ENCODE measurements around the gene DAG1. TPM values are rescaled to one million over a fixed set of nuclear protein-coding genes. Genes with fewer than 3 reads are reported as not detected.

Gene DAG1
- total RNA-seq, 1 experiment from 2014 or later: 36.5 TPM

GRCh38 chr3:49476563-49476962 lies 6.5 kb downstream of the DAG1 start:
- ChIA-PET CTCF (no interaction called here), POLR2A (ENCODE audit: low non-redundant PET) (no interaction called here)
- Histone ChIP-seq H3K36me3 (ENCODE audit: insufficient read depth, low read length, poor library complexity, severe bottlenecking) (no peaks in the 10 kb centered on the region), H3K9me3 (ENCODE audit: low read depth, low read length, poor library complexity, severe bottlenecking) (no peaks in the 10 kb centered on the region), H3K27ac (ENCODE audit: low read depth, low read length, poor library complexity, severe bottlenecking) (no peak overlapping the region), H3K27me3 (replicated peaks; ENCODE audit: insufficient read depth, low read depth, low read length, poor library complexity) (no peaks in the 10 kb centered on the region), H3K4me3 (ENCODE audit: low read depth, low read length, poor library complexity, severe bottlenecking) (no peak overlapping the region), H3K4me1 (ENCODE audit: insufficient read depth, low read length, poor library complexity, severe bottlenecking) (no peaks in the 10 kb centered on the region)
- TF ChIP-seq CTCF (conservative IDR thresholded peaks at IDR 0.05; ENCODE audit: low read depth, low read length): no peak
- DNase-seq (ENCODE audit: low spot score): no peak
- intact Hi-C loops (cut with micrococcal nuclease; ENCODE audit: unreplicated experiment): no loop called here
- BruUV-seq (replicated peaks): no TSS peak

- H3K27ac ChIP-seq (ENCODE audit: low read depth, low read length, poor library complexity, severe bottlenecking): no peak overlapping the region
- TF ChIP-seq CTCF (conservative IDR thresholded peaks at IDR 0.05; ENCODE audit: low read depth, low read length) (no peak), EZH2 (IDR thresholded peaks at IDR 0.05; ENCODE audit: borderline replicate concordance, low read depth, low read length, poor library complexity, severe bottlenecking) (no peak)
- H3K4me3 ChIP-seq (ENCODE audit: low read depth, low read length, poor library complexity, severe bottlenecking): no peak overlapping the region
- DNase-seq (ENCODE audit: low spot score): no peak
- no peaks in the 10 kb centered on the region for H3K36me3 ChIP-seq (ENCODE audit: insufficient read depth, low read length, poor library complexity, severe bottlenecking)
- BruUV-seq (replicated peaks): no TSS peak
- intact Hi-C loops (cut with micrococcal nuclease; ENCODE audit: unreplicated experiment): no loop called here
- POLR2A ChIA-PET (ENCODE audit: low non-redundant PET): no interaction called here
- H3K27me3 ChIP-seq (replicated peaks; ENCODE audit: insufficient read depth, low read depth, low read length, poor library complexity): no peaks in the 10 kb centered on the region
- H3K4me1 ChIP-seq (ENCODE audit: insufficient read depth, low read length, poor library complexity, severe bottlenecking): no peaks in the 10 kb centered on the region
- CTCF ChIA-PET: no interaction called here
- no peaks in the 10 kb centered on the region for H3K9me3 ChIP-seq (ENCODE audit: low read depth, low read length, poor library complexity, severe bottlenecking)
Observed at GRCh38 chr3:49482766-49483165, 12.7 kb downstream of the DAG1 start.

GRCh38 chr3:49484471-49484870 lies 14.4 kb downstream of the DAG1 start:
- H3K27ac ChIP-seq (ENCODE audit: low read depth, low read length, poor library complexity, severe bottlenecking): no peak overlapping the region
- H3K9me3 ChIP-seq (ENCODE audit: low read depth, low read length, poor library complexity, severe bottlenecking): no peaks in the 10 kb centered on the region
- no peak for DNase-seq (ENCODE audit: low spot score)
- ChIA-PET CTCF (no interaction called here), POLR2A (ENCODE audit: low non-redundant PET) (no interaction called here)
- BruUV-seq (replicated peaks): no TSS peak
- no peak overlapping the region for H3K4me3 ChIP-seq (ENCODE audit: low read depth, low read length, poor library complexity, severe bottlenecking)
- TF ChIP-seq CTCF (conservative IDR thresholded peaks at IDR 0.05; ENCODE audit: low read depth, low read length) (no peak), EZH2 (IDR thresholded peaks at IDR 0.05; ENCODE audit: borderline replicate concordance, low read depth, low read length, poor library complexity, severe bottlenecking) (no peak)
- H3K36me3 ChIP-seq (ENCODE audit: insufficient read depth, low read length, poor library complexity, severe bottlenecking): no peaks in the 10 kb centered on the region
- H3K27me3 ChIP-seq (replicated peaks; ENCODE audit: insufficient read depth, low read depth, low read length, poor library complexity): no peaks in the 10 kb centered on the region
- intact Hi-C loops (cut with micrococcal nuclease; ENCODE audit: unreplicated experiment): no loop called here
- no peaks in the 10 kb centered on the region for H3K4me1 ChIP-seq (ENCODE audit: insufficient read depth, low read length, poor library complexity, severe bottlenecking)
